Astrocyte (in vitro differentiated cells and primary cell): ENCODE measurements around the gene UBLCP1.

Experiments
- EZH2 ChIP-seq: IDR thresholded peaks from 2 replicates; pipeline ENCODE4 v1.6.1; 2012; ENCODE audit warnings: mild to moderate bottlenecking, low read length, inconsistent platforms; ENCODE audit not compliant: insufficient read depth
- TF ChIP-seq, protein P1 (sequence below): IDR thresholded peaks from 2 replicates; pipeline ENCODE4 v1.5.1; 2011; ENCODE audit warnings: low read depth, mild to moderate bottlenecking, inconsistent platforms, low read length, moderate library complexity; ENCODE audit not compliant: insufficient read depth

DNA sequence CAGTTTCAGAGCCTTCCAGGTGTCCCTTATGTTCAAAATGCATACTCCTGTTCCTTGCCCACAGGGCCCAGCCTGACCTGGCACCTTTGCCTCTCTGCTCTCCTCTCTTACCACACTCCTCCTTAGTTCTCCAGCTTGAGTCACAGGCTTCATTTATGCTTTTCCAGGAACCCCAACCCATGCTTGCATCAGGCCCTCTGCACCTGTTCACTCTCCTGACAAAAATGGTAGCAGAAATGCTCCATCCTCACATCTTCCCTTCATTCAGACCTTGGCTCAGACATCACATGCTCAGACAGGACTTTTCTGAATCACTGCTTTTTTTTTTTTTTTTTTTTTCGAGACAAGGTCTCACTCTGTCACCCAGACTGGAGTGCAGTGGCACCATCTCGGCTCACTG is 38.6 kb upstream of the UBLCP1 start:
- TF ChIP-seq, protein P1, sequence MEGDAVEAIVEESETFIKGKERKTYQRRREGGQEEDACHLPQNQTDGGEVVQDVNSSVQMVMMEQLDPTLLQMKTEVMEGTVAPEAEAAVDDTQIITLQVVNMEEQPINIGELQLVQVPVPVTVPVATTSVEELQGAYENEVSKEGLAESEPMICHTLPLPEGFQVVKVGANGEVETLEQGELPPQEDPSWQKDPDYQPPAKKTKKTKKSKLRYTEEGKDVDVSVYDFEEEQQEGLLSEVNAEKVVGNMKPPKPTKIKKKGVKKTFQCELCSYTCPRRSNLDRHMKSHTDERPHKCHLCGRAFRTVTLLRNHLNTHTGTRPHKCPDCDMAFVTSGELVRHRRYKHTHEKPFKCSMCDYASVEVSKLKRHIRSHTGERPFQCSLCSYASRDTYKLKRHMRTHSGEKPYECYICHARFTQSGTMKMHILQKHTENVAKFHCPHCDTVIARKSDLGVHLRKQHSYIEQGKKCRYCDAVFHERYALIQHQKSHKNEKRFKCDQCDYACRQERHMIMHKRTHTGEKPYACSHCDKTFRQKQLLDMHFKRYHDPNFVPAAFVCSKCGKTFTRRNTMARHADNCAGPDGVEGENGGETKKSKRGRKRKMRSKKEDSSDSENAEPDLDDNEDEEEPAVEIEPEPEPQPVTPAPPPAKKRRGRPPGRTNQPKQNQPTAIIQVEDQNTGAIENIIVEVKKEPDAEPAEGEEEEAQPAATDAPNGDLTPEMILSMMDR, result no peak
- no peak for TF ChIP-seq EZH2
